AG08396 (cell line): ENCODE results near the gene GIPC1.
"Not testable (repeated sequence)": the region's sequence is repeated elsewhere in the genome, so short reads cannot be mapped to it uniquely, and the experiment has no call there.

Experiments used
- DNase-seq: peaks from one replicate; pipeline ENCODE4 v3.0.0; 2012; ENCODE audit warnings: low spot score, mixed read lengths

Gene GIPC1

DNA sequence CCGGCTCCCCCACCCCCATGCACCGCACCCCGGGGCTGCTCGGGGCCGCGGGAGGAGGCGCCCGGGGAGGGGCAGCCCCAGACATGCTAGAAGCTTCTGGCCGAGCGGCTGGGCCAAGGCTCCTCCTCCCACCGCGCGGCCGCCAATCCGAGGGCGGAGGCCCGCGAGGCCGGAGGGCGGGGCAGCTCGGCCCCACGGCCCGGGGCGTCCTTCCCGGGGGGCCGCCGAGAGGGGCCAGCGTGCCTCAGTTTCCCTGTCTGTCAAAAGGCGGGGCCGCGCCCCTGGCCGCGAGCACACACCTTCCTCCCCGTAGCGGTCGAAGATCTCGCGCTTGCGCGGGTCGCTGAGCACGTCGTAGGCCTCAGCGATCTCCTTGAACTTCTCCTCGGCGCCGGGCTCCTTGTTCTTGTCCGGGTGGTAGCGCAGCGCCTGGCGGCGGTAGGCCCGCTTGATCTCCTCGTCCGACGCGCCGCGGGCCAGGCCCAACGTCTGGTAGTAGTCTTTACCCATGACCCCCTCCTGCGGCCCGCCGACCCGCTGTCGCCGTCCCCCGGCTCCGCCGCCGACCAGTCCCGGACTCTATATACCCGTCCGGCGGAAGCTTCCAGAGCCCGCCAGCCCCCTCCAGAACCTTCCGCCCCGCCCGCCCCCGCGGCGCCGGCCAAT, 22.0 kb upstream of the GIPC1 start, which contains the start of gene DNAJB1:
TSS of gene DNAJB1 (minus strand) at position 558 of the 666 bp plus-strand sequence. CDS start at position 510, 48 bp downstream.
- peak; percentile 93 for DNase-seq

DNA sequence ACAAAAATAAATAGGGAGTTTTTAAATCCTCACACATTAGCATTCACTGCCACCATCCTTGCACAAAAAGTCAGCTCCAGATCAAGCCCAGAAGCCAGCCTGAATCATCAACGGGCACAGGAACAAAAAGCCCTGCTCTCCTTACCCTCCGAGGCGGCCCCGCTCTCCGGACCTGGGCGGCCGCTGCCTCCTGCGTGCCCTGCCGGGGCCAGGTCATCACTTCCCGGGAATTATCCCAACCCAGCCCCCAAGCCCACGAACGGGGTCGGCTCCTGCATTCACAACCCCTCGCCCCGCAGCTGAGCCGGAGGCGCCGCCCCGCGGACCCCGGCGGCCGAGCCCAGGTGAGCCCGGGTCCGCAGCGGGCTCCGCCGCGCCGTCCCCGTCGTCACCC, 21.5 kb upstream of the GIPC1 start:
- DNase-seq = no peak

DNA sequence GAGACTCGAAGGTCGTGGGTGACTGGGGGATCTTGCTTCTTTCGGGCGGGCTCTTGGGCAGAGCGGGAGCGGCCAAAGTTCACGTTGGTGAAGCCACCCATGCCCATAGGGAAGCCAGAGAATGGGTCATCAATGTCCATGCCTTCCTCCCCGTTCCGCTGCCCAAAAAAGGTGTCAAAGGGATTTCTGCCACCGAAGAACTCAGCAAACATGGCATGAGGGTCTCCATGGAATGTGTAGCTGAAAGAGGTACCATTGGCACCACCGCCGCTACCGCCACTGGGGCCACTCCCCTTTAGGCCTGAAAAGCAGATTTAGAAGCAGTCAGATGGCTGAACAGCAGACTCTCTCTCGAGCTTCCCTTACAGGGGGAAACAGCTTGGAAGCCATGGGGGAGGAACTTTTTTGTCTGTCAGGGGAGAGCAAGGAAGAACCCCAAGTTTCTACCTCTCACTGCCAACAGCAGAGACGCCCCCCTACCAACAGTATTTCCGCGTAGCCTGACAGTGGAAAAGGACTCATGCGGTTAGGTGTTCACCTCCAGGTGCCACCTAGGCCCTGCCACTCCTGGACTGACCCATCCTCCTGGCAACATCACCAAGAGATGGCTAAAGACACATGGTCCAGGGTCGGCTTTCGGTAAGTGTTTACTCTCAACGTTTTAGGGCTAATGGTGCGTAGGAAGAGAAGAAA, 21.0 kb upstream of the GIPC1 start:
- DNase-seq = no peak

DNA sequence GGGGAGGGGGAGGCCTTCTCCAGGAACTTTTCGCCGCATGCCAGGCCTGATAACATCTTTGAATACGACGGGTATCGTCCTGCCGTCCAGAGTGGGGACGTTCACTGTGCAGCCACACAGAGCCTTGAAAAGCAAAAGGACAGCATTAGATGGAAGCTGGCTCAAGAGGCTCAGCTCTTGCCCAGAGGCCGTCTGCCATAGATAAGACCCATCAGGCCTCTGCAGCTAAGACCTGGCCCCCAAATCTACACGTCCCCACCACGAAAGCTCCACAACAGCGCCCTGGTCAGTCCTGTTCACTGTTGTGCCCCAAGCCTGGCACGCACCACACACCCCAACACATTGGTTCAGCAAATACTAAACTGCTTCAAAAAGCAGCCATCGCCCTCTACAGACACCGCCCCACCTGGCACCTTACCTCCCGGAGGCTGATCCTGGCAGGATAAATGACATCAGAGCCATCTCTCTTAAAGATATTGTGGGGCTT, 20.2 kb upstream of the GIPC1 start:
- DNase-seq = no peak

DNA sequence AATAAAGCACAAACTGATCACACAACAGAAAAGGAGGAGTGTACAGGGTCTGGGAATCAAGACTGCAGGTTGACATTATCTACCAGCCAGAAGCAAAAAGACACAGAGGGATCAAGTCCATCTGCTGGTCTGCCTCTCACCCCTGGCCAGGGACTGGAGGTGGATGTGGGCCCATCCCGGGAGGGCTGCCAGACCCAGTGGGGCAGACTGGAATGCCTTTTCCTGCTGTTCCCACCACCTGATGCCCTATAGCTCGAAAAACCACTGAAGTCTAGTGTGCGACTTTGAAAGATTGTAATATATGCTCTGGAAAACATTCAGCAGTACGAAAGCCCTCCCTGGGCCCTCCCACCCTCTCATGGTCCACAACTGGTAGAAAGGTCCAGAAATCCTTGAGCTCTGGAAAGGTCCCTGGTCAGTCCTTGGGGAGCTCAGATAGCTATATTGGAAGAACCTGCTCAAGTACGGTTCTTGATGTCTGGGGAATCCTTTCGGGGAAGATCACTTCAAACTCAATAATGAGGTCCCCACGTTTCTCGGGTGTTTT, 19.6 kb upstream of the GIPC1 start:
- no peak for DNase-seq

DNA sequence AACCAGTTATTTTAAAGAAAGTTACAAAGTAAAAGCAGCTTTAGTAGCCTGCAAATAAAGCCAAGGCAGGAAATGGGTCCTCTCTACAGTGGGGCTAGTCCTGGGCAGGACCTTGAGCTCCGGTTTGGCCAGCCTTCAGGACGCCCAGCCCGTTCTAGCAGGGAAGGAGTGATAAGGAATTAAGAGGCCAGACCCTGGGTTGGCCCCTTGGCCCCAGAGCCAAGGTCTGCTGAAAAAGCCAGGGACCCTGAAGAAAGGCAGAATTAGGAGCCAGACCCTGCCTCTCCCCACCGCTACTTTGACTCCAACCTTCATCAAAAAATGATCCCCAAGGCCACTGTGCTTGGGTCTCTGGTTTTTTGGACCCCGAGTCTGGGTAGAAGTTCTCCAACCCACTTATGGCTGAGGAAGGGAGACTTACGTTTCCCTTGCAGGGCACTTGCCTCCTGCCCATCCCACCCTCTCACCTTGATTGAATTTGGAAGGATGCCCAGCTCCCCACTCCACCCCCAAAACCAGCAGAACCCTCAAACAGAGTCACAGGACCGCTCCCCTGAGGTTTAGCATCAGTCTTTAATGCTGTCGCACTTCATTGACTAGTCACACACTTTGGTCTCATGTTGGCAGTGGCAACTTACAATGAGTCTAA, 18.4 kb upstream of the GIPC1 start:
- DNase-seq = no peak

DNA sequence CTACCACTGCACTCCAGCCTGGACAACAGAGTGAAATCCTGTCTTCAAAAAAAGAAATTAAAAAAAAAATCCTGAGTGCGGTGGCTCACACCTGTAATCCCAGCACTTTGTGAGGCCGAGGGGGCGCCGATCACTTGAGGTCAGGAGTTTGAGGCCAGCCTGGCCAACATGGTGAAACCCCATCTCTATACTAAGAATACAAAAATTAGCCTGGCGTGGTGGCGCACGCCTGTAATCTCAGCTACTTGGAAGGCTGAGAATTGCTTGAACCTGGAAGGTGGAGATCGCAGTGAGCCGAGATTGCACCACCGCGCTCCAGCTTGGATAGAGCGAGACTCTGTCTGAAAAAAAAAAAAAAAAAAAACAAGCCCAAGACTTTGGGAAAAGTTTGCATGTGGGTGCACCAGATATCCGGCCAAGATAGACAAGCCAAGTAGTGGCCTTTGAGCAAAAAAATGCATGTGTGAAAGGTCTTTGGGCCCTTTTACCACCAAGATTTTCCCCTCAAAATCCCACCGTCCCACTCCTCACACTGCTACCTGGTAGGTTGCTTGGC, 16.6 kb upstream of the GIPC1 start:
- DNase-seq = no peak

DNA sequence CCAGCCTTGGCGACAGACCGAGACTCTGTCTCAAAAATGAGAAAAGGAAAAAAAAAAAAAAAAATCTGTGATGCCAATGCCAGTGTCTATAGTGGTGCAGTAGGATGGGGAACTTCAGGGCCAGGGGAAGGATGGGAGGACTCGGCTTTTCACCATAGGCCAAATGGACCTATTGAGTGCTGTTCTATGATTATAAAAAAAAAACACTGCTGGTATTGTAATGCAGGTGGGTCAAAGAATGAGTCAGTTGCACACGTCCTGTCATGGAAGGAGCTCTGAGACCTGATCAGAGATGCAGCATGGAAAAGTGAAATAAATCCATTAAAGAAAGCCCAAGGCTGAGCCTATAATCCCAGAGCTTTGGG, 15.3 kb upstream of the GIPC1 start:
- no peak for DNase-seq

DNA sequence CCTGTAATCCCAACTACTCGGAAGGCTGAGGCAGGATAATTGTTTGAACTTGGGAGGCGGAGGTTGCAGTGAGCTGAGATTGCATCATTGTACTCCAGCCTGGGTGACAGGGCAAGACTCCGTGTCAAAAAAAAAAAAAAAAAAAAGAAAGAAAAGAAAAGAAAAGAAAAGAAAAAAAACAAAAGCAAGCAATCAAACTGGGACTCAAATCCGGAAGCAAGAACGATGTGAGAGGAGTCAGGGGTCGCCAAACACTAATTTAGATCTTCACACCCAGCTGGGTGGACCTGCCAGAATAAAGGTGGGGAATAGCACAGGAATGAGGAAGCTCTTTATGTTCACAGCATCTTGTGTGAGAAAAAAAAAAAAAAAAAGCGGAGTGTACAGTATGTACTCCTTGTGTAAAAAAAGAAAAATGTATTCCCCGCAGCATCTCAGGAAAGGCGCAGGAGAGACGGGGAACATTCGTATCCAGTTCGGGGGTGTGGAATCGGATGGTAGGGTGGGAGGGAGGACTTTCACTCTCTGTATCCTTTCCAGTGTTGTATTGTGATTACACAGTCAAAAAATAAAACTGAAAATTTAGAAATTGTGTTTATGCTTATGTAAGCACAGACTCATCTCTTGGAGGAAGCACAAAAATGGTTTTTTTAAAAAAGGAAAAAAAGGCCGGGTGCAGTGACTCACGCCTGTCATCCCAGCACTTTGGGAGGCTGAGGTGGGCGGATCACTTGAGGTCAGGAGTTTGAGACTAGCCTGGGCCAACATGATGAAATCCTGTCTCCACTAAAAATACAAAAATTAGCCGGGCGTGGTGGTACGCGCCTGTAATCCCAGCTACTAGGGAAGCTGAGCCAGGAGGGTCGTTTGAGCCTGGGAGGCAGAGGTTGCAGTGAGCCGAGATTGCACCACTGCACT, 14.6 kb upstream of the GIPC1 start:
- no peak for DNase-seq

DNA sequence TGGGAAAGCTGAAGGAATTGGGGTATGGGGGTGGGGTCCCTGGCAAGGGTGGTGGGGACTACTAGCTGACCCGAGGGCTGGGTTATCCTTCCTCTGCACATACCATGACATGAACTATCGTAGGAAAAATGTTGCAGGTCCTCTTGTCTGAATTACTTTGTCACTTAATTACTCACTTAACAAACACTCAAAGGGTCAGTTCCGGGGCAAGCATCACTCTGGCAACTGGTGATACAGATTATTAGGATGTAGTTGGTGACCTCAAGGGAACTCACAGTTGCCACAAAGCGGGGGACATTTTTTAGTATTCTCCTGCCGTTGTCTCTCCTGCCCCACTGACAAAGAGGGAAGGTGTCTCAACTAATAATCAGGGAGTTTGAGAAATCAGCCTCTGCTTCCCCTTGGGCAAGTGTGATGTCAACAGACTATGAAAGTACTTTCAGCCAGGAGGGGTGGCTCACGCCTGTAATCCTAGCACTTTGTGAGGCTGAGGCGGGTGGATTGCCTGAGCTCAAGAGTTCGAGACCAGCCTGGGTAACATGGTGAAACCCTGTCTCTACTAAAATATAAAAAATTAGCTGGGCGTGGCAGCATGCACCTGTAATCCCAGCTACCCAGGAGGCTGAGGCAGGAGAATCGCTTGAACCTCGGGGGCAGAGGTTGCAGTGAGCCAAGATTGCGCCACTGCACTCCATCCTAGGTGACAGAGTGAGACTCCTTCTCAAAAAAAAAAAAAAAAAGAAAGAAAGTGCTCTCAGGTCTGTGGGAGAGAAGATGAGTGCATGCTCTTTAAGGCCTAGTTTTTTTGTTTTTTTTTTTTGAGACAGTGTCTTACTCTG, 12.0 kb upstream of the GIPC1 start:
- DNase-seq = peak; percentile 53

DNA sequence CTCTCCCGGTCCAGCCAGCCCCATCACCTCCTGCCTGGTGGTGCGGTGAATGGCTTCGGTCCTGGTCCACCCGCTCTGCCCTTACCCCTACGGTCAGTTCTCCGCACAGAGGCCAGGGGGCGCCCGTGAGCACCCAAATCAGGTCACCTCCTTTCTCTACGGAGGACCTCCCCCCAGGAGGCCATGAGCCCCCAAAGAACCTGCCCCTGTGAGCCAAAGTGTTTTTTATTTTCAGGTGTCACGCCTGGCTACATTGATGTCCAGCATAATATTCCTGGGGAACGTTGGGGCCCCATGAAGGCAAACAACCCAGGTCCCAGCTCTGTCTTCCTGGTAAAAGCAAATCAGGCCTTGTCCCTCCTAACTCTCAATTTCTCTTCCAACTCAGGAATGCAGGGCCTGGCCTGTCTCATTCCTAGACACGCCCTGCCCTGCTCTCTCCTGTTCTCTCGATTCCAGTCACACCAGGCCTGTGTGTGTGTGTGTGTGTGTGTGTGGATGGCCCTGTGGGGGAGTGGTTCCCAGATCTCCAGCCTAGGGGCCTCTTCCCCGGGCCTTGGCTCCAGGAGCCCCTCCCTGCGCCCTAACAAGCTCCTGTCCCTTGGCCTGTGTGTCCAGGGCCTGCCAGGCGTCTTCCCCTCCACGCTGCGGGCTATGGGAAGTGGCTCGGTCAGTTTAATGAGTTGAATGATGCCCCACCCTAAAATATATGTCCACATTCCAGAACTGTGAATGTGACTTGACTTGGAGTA, 9.7 kb upstream of the GIPC1 start:
- no peak for DNase-seq

DNA sequence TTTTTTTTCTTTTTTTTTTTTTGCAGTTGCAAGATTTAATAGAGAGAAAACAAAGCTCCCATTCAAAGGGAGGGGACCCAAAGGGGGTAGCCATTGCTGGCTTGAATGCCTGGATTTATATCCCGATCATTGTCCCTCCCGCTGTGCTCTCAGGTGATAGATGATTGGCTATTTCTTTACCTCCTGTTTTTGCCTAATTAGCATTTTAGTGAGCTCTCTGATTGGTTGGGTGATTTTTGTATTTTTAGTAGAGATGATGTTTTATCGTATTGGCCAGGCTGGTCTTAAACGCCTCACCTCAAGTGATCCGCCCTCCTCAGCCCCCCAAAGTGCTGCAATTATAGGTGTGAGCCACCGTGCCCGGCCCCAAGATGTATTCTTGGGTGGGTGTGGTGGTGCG, 8.6 kb upstream of the GIPC1 start:
- not testable (repeated sequence) for DNase-seq

DNA sequence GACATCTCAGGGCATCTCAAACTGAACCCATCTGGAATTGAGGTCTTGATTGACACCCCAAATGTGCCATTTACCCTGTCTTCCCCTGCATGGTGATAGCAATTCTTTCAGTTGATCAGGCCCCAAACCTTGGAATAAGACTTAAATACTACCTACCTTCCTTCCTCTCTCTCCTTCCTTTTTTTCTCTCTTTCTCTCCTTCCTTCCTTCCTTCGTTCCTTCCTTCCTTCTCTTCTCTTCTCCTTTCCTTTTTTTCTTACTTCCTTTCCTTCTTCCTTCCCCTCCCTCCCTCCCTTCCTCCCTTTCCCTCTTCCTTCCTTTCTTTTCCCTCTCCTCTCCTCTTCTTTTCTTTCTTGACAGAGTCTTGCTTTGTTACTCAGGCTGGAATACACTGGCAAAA, 7.4 kb upstream of the GIPC1 start:
- no peak for DNase-seq

DNA sequence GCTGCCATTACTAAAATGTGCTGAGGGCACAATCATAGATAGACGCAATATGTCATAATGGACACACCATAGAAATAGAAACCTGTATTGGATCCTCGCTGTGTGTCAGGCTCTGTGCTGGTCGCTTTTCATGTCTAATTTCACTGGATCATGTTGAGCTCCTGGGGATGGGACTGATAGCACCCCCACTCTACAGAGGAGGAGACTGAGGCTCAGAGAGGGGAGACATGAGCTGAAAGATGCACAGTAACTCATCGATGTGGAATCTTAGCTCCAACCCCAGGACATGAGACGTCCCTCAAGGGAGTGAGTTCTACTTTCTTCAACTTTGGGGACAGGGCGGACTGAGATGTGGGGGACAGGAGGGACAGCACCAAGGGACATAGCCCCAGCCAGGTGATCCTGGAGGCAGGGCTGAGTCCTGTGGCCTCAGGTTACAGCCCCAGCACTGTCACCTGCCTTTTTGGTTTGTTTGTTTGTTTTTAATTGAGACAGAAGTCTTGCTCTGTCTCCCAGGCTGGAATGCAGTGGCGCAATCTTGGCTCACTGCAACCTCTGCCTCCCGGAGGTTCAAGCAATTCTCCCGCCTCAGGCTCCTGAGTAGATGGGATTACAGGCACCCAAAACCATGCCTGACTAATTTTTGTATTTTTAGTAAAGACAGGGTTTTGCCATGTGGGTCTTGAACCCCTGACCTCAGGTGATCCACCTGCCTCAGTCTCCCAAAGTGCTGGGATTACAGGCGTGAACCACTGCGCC, 6.6 kb upstream of the GIPC1 start:
- no peak for DNase-seq

DNA sequence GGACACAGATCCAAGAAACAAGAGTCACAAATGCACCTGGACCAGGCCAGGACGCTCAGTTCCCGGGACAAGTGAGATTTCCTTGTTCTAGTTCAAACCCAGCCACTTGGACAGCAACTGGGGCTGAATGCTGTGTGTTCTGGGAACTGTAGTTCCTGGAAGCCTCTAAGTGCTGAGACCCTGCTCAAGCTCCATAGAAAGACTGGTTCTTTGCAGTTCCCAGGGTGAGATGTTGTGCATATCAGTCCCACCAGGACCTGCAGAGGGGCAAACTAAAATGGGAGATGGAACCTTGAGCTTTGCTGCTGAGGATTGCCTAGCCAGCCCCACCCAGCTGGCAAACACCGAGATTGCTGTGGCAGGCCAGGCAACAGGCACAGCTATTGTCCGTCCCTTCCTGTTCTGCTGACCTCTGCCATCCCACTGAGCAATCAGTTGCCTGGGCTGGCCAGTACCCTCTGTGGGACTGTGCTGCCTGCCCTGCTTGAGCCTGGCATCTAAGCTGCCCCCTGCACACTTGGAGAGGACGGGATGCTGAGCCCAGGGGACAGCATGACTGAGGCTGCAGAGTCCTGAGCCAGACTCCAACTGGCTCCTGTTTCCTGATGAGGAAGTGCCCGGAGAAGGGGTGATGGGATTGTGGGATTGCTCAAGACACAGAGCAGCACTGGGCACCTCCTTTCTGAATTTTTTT, 1.4 kb upstream of the GIPC1 start:
- no peak for DNase-seq

DNA sequence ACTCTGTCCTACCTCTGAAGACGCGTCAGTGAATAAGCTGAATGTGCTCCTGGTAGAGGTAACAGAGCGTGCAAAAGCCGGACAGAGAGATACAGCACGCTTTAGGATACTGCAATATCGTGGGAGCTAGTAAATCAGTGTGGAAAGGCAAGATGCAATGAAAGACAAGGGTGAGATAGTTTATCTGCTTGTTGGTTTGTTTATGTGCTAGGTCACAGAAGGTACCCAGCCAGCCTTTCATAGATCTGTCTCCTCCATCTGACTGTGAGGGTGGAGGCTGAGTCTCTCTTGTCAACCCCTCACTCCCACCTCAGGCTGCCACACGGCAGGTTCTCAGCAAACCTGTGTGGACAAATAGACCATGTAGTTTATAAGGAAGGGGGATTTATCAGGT, 904 bp upstream of the GIPC1 start:
- DNase-seq = no peak

DNA sequence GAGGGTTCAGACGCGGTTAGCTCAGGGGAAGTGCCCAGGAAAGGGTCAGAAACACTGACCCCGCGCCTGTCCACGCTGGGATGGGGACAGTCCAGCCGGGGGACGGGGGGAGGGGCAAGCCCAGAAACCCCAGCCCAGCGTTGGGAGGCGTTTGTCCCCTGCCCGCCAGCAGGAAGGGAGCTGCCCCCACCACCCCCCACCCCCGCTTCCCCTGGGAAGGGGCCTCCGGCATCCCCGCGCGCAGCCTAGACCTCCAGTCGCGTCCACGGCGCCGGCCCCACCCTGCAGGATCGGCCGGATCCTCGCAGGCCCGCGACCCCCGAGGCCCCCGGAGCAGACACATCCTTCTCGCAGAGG, 277 bp downstream of the GIPC1 start:
- DNase-seq = peak; percentile 28

DNA sequence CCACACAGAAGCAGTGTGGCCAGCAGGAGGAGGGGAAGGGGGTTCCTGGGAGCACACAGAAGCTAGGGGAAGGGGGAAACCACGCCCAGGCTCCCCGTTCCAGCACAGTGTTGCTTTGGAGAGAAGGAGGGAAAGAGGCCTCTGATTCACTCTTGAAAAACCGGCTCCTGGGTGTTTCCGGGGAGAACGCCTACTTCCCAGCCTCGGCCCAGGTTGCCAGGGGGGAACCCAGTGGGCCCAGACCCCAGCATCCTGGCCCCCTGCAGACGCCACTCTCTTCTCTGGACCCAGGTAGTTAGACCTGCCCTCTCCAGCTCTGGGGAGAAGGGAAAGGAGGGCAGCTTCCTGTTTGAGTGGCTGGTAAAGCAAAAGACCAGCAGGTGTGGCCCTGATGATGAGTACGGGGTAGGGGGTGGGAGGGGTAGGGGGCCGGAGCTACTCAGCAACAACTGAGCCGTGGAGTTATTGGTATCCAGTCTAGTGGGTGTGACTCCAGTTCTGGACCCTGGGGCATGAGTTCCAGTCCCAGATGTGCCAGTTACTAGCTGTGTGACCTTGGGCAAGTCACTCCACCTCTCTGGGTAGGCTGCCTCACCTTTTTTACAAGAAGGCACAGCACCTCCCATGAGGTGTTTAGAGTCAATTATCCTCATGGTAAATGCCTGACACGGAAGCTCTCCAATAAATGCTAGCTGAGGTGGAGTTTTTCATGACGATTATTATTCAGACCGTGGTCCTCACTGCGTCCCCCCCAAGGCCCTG, 836 bp downstream of the GIPC1 start:
- DNase-seq = peak; percentile 35
